SK-N-SH treated with all-trans-retinoic acid at 6 μM for 48 hours (cell line): ENCODE measurements around the gene PHACTR4.
A peak's percentile ranks its signal among the peaks of the same experiment; 100 is the strongest.

Source experiments
- ATAC-seq: fragments of 200-7000 bp; cut with Tn5 transposase; 3 replicates; pipeline ENCODE4 v1.9.1; 2020; ENCODE audit warnings: mild to moderate bottlenecking, moderate library complexity
- ARNTL ChIP-seq: fragments of 450-650 bp; formaldehyde crosslinking; IDR thresholded peaks from 2 replicates; pipeline ENCODE4 v1.5.0; 2020; ENCODE audit warnings: low read depth, mild to moderate bottlenecking, moderate library complexity, borderline replicate concordance
- BACH2 ChIP-seq: fragments of 250-450 bp; sonication (Bioruptor Pico); IDR thresholded peaks from 2 replicates; pipeline ENCODE4 v1.9.0; 2021; ENCODE audit warnings: mild to moderate bottlenecking, borderline replicate concordance
- CREB5 ChIP-seq: fragments of 250-450 bp; sonication (Bioruptor Pico); IDR thresholded peaks from 2 replicates; pipeline ENCODE4 v1.5.1; 2020; ENCODE audit warnings: low read depth, mild to moderate bottlenecking, moderate library complexity
- CSDC2 ChIP-seq: fragments of 250-450 bp; sonication (Bioruptor Pico); IDR thresholded peaks from 2 replicates; pipeline ENCODE4 v1.5.0; 2020; ENCODE audit warnings: mild to moderate bottlenecking, moderate library complexity
- CSRNP3 ChIP-seq: fragments of 250-450 bp; sonication (Bioruptor Pico); IDR thresholded peaks from 2 replicates; pipeline ENCODE4 v1.5.1; 2021; ENCODE audit warnings: mild to moderate bottlenecking, moderate library complexity
- ESRRG ChIP-seq: fragments of 250-450 bp; sonication (Bioruptor Pico); IDR thresholded peaks from 2 replicates; pipeline ENCODE4 v1.6.1; 2021; ENCODE audit warnings: mild to moderate bottlenecking
- GLIS3 ChIP-seq: fragments of 250-450 bp; sonication (Bioruptor Pico); IDR thresholded peaks from 2 replicates; pipeline ENCODE4 v1.5.0; 2020; ENCODE audit warnings: mild to moderate bottlenecking, moderate library complexity
- ISL1 ChIP-seq: fragments of 250-450 bp; sonication (Bioruptor Pico); IDR thresholded peaks from 2 replicates; pipeline ENCODE4 v2.1.2; 2022; ENCODE audit warnings: mild to moderate bottlenecking, moderate library complexity
- OSR1 ChIP-seq: fragments of 250-450 bp; sonication (Bioruptor Pico); IDR thresholded peaks from 2 replicates; pipeline ENCODE4 v1.8.0; 2022; ENCODE audit warnings: moderate library complexity, mild to moderate bottlenecking, inconsistent platforms
- PATZ1 ChIP-seq: fragments of 250-450 bp; sonication (Bioruptor Pico); IDR thresholded peaks from 2 replicates; pipeline ENCODE4 v1.8.0; 2020; ENCODE audit warnings: mild to moderate bottlenecking, moderate library complexity, borderline replicate concordance
- PPARA ChIP-seq: fragments of 250-450 bp; sonication (Bioruptor Pico); IDR thresholded peaks from 2 replicates; pipeline ENCODE4 v1.5.0; 2020; ENCODE audit warnings: mild to moderate bottlenecking, borderline replicate concordance
- RARB ChIP-seq: fragments of 250-450 bp; sonication (Bioruptor Pico); IDR thresholded peaks from 2 replicates; pipeline ENCODE4 v1.8.0; 2021; ENCODE audit warnings: mild to moderate bottlenecking, moderate library complexity
- TCF4 ChIP-seq: fragments of 250-450 bp; sonication (Bioruptor Pico); IDR thresholded peaks from 2 replicates; pipeline ENCODE4 v1.8.0; 2021; ENCODE audit warnings: mild to moderate bottlenecking, moderate library complexity, borderline replicate concordance
- TOX ChIP-seq: fragments of 250-450 bp; sonication (Bioruptor Pico); IDR thresholded peaks from 2 replicates; pipeline ENCODE4 v1.8.0; 2021; ENCODE audit warnings: mild to moderate bottlenecking, moderate library complexity, borderline replicate concordance
- TSHZ2 ChIP-seq: fragments of 250-450 bp; sonication (Bioruptor Pico); IDR thresholded peaks from 2 replicates; pipeline ENCODE4 v1.5.0; 2020; ENCODE audit warnings: mild to moderate bottlenecking, moderate library complexity
- ZC3H10 ChIP-seq: fragments of 250-450 bp; sonication (Bioruptor Pico); IDR thresholded peaks from 2 replicates; pipeline ENCODE4 v1.5.1; 2021; ENCODE audit warnings: mild to moderate bottlenecking, moderate library complexity
- ZFP3 ChIP-seq: fragments of 250-450 bp; sonication (Bioruptor Pico); IDR thresholded peaks from 2 replicates; pipeline ENCODE4 v1.5.0; 2020; ENCODE audit warnings: mild to moderate bottlenecking, moderate library complexity
- ZFP30 ChIP-seq: fragments of 450-650 bp; formaldehyde crosslinking; IDR thresholded peaks from 2 replicates; pipeline ENCODE4 v1.5.0; 2022; ENCODE audit warnings: mild to moderate bottlenecking, moderate library complexity
- ZNF565 ChIP-seq: fragments of 450-650 bp; formaldehyde crosslinking; conservative IDR thresholded peaks from 2 replicates; pipeline ENCODE4 v1.5.0; 2020; ENCODE audit warnings: low read depth, mild to moderate bottlenecking, moderate library complexity
- ZNF70 ChIP-seq: fragments of 450-650 bp; formaldehyde crosslinking; IDR thresholded peaks from 2 replicates; pipeline ENCODE4 v1.5.0; 2020; ENCODE audit warnings: mild to moderate bottlenecking, moderate library complexity
- ZNF8 ChIP-seq: fragments of 450-650 bp; formaldehyde crosslinking; IDR thresholded peaks from 2 replicates; pipeline ENCODE4 v1.5.0; 2020; ENCODE audit warnings: mild to moderate bottlenecking, moderate library complexity

The PHACTR4 gene

GRCh38 chr1:28507646-28508434 lies 138.3 kb downstream of the PHACTR4 start:
- no peak for TF ChIP-seq PATZ1 (CRISPR knock-in tag)
- TF ChIP-seq ZNF565 (CRISPR knock-in tag), result no peak
- TF ChIP-seq ZNF70, result no peak
- no peak for TF ChIP-seq TOX (CRISPR knock-in tag)
- no peak for TF ChIP-seq GLIS3
- no peak for TF ChIP-seq PPARA (CRISPR knock-in tag)
- TF ChIP-seq RARB (CRISPR knock-in tag), result no peak
- TF ChIP-seq ZNF8 (CRISPR knock-in tag), result no peak
- TF ChIP-seq CSDC2 (CRISPR knock-in tag), result no peak
- TF ChIP-seq ZC3H10 (CRISPR knock-in tag), result no peak
- no peak for TF ChIP-seq ZFP30 (CRISPR knock-in tag)
- no peak for TF ChIP-seq ZFP3 (CRISPR knock-in tag)
- no peak for TF ChIP-seq OSR1 (CRISPR knock-in tag)
- no peak for TF ChIP-seq TSHZ2 (CRISPR knock-in tag)
- TF ChIP-seq CREB5 (CRISPR knock-in tag), result no peak
- ATAC-seq, result no peak

GRCh38 chr1:28508435-28508754 lies 138.9 kb downstream of the PHACTR4 start:
- no peak for TF ChIP-seq CSDC2 (CRISPR knock-in tag)
- TF ChIP-seq TOX (CRISPR knock-in tag), result no peak
- no peak for TF ChIP-seq PPARA (CRISPR knock-in tag)
- TF ChIP-seq ARNTL (CRISPR knock-in tag), result no peak
- TF ChIP-seq ZNF565 (CRISPR knock-in tag), result no peak
- no peak for TF ChIP-seq ISL1 (CRISPR knock-in tag)
- no peak for TF ChIP-seq ZNF70
- no peak for TF ChIP-seq RARB (CRISPR knock-in tag)
- TF ChIP-seq ESRRG (CRISPR knock-in tag), result peak; percentile 39; the same call in 1 of the 2 replicates
- TF ChIP-seq CREB5 (CRISPR knock-in tag), result 0 out of 2 replicates have a peak, but pooled peaks have one; percentile 30
- no peak for TF ChIP-seq TCF4 (CRISPR knock-in tag)
- no peak for TF ChIP-seq ZFP30 (CRISPR knock-in tag)
- TF ChIP-seq CSRNP3 (CRISPR knock-in tag), result peak; percentile 57; the same call in 1 of the 2 replicates
- TF ChIP-seq ZC3H10 (CRISPR knock-in tag), result no peak
- no peak for TF ChIP-seq GLIS3
- TF ChIP-seq BACH2 (CRISPR knock-in tag), result no peak
- no peak for TF ChIP-seq OSR1 (CRISPR knock-in tag)

More at GRCh38 chr1:28508435-28508754, 138.9 kb downstream of the PHACTR4 start:
- no peak for ATAC-seq
